ENCODE results near the gene LLGL2. TPM values are rescaled to one million over a fixed set of nuclear protein-coding genes. Genes with fewer than 3 reads are reported as not detected.

Gene LLGL2
- total RNA-seq, 1 donor from 2014 or later = 111 TPM

GRCh38 chr17:75566416-75566815 is 40.9 kb downstream of the LLGL2 start:
- no peak for TF ChIP-seq CTCF (IDR thresholded peaks at IDR 0.05)
- intact Hi-C loops (cut with DNase I) = no loop called here
- H3K36me3 ChIP-seq = peaks cover 74% of the 10 kb centered on the region
- DNase-seq (no peak), ATAC-seq (no peak)
- no peaks in the 10 kb centered on the region for H3K27me3 ChIP-seq (ENCODE audit: low read depth)
- H3K4me1 ChIP-seq = no peaks in the 10 kb centered on the region
- H3K27ac ChIP-seq = no peak overlapping the region
- no peaks in the 10 kb centered on the region for H3K9me3 ChIP-seq
- H3K4me3 ChIP-seq = no peak overlapping the region

DNA sequence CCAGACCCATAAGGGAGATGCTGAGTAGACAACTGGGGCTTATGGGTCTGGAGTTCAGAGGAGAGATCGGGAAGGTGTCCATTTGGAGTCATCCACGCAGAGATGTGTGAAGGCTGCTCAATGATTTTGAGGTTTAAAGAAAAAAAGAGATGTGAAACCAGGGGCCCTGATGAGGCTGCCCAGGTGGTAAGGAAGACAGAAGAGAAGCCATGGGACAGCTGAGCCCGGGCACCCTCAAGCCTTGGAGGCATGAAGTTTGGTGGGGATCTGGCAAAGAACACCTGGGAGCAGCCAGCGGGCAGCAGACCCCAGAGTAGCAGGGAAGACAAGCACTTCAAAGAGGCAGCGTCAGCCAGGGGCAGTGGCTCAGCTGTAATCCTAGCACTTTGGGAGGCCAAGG is 41.3 kb downstream of the LLGL2 start:
- no peaks in the 10 kb centered on the region for H3K9me3 ChIP-seq
- ATAC-seq = no peak
- TF ChIP-seq CTCF (IDR thresholded peaks at IDR 0.05) = no peak
- H3K36me3 ChIP-seq = peaks cover 78% of the 10 kb centered on the region
- H3K4me1 ChIP-seq = no peaks in the 10 kb centered on the region
- no peak for DNase-seq
- H3K27me3 ChIP-seq (ENCODE audit: low read depth) = no peaks in the 10 kb centered on the region
- H3K4me3 ChIP-seq = no peak overlapping the region
- intact Hi-C loops (cut with DNase I) = no loop called here
- H3K27ac ChIP-seq = no peak overlapping the region

- Histone ChIP-seq H3K9me3 (no peaks in the 10 kb centered on the region), H3K36me3 (peaks cover 76% of the 10 kb centered on the region), H3K4me3 (no peak overlapping the region), H3K27ac (no peak overlapping the region), H3K27me3 (ENCODE audit: low read depth) (no peaks in the 10 kb centered on the region), H3K4me1 (no peaks in the 10 kb centered on the region)
- no peak for TF ChIP-seq CTCF (IDR thresholded peaks at IDR 0.05)
- DNase-seq (no peak), ATAC-seq (no peak)
- intact Hi-C loops (cut with DNase I) = no loop called here
These were observed 43.1 kb downstream of the LLGL2 start for GRCh38 chr17:75568412-75569255.

DNA sequence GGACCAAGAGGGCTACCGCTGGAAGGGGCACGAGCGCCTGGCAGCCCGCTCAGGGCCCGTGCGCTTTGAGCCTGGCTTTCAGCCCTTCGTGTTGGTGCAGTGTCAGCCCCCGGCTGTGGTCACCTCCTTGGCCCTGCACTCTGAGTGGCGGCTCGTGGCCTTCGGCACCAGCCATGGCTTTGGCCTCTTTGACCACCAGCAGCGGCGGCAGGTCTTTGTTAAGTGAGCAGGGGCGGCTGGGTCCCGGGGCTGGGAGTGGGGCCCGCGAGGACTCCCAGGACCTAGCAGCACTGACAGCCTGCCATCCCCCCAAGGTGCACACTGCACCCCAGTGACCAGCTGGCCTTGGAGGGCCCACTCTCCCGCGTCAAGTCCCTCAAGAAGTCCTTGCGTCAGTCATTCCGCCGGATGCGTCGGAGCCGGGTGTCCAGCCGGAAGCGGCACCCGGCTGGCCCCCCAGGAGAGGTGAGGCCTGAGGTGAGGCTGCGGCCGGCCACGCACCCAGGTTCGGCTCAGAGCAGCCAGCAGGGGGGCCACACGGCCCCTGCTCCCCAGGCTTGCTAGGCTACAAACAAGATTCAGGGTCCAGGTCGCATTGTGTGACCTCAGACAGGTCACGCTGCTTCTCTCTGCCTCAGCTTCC is 44.7 kb downstream of the LLGL2 start:
- intact Hi-C loops (cut with DNase I) = no loop called here
- Histone ChIP-seq H3K36me3 (peaks cover 63% of the 10 kb centered on the region), H3K27me3 (ENCODE audit: low read depth) (no peaks in the 10 kb centered on the region), H3K9me3 (no peaks in the 10 kb centered on the region), H3K4me1 (no peaks in the 10 kb centered on the region), H3K4me3 (no peak overlapping the region), H3K27ac (peak overlapping the region; percentile 80)
- no peak for ATAC-seq
- no peak for TF ChIP-seq CTCF (IDR thresholded peaks at IDR 0.05)
- no peak for DNase-seq

GRCh38 chr17:75570772-75571171 is 45.3 kb downstream of the LLGL2 start:
- H3K4me1 ChIP-seq = no peaks in the 10 kb centered on the region
- no peak overlapping the region for H3K4me3 ChIP-seq
- peak overlapping the region; percentile 80 for H3K27ac ChIP-seq
- H3K27me3 ChIP-seq (ENCODE audit: low read depth) = no peaks in the 10 kb centered on the region
- no peak for DNase-seq
- no peak for TF ChIP-seq CTCF (IDR thresholded peaks at IDR 0.05)
- no peaks in the 10 kb centered on the region for H3K9me3 ChIP-seq
- intact Hi-C loops (cut with DNase I) = no loop called here
- peaks cover 60% of the 10 kb centered on the region for H3K36me3 ChIP-seq
- ATAC-seq = no peak

Data from lower lobe of right lung (tissue), 2 donors.